H1 (cell line): ENCODE results near the gene DLG5. TPM values are rescaled to one million over a fixed set of nuclear protein-coding genes. Genes with fewer than 3 reads are reported as not detected.

Experiments
- CTCF ChIA-PET: fragments of 300-600 bp; sonication (Branson Sonifier 250); formaldehyde crosslinking; loops from one replicate; lab custom pipeline; 2021; ENCODE audit not compliant: partially characterized antibody; lab: Charles Lee
- POLR2A ChIA-PET: fragments of 300-600 bp; sonication (Branson Sonifier 250); formaldehyde crosslinking; loops from one replicate; lab custom pipeline; 2021; ENCODE audit warnings: inconsistent platforms; ENCODE audit not compliant: partially characterized antibody; lab: Charles Lee
- DNase-seq, 2 experiments: peaks; one replicate each; pipeline versions ENCODE4 v3.0.0 to v3.0.0-alpha.2; 2010 to 2022; ENCODE audit warnings: low spot score in 2 of 2, low read depth in 1 of 2, mixed read lengths in 1 of 2
- FAIRE-seq: peaks from 2 replicates; lab custom pipeline; 2011; peaks lifted over from hg19 to GRCh38; lab: Jason Lieb, UNC
- H2AFZ ChIP-seq: 2 replicates; pipeline ENCODE4 v1.8.1; 2012; ENCODE audit warnings: low read length, inconsistent platforms
- H2AK5ac ChIP-seq: 2 replicates; pipeline ENCODE4 v1.6.1; 2013; ENCODE audit warnings: low read depth, low read length
- H2BK120ac ChIP-seq: replicated peaks from 2 replicates; pipeline ENCODE3; 2013; ENCODE audit warnings: low read depth, low read length, inconsistent platforms
- H2BK12ac ChIP-seq: 2 replicates; pipeline ENCODE4 v1.6.1; 2013; ENCODE audit warnings: low read depth, low read length
- H2BK15ac ChIP-seq: 2 replicates; pipeline ENCODE4 v1.6.1; 2013; ENCODE audit warnings: low read length
- H2BK20ac ChIP-seq: 2 replicates; pipeline ENCODE4 v1.6.1; 2013; ENCODE audit warnings: low read length
- H2BK5ac ChIP-seq: 2 replicates; pipeline ENCODE4 v1.6.1; 2013; ENCODE audit warnings: low read depth, low read length
- H3K14ac ChIP-seq: 2 replicates; pipeline ENCODE4 v1.6.1; 2013; ENCODE audit warnings: inconsistent platforms; ENCODE audit not compliant: insufficient read length
- H3K18ac ChIP-seq: 2 replicates; pipeline ENCODE4 v1.6.1; 2013; ENCODE audit warnings: low read length; ENCODE audit errors: extremely low read depth
- H3K23ac ChIP-seq: 2 replicates; pipeline ENCODE4 v1.6.1; 2013; ENCODE audit warnings: inconsistent platforms; ENCODE audit not compliant: insufficient read length
- H3K23me2 ChIP-seq: 2 replicates; pipeline ENCODE4 v1.6.1; 2013; ENCODE audit warnings: low read depth, low read length
- H3K27ac ChIP-seq: 2 replicates; pipeline ENCODE4 v1.6.1; 2011; ENCODE audit warnings: low read depth, low read length, inconsistent platforms
- H3K27me3 ChIP-seq, 4 experiments: replicated peaks in 1 of 4; 1 replicate in 1 of 4; 2 replicates in 3 of 4; pipeline versions ENCODE4 v1.6.1 to v1.8.1; 2011 to 2013; ENCODE audit warnings: low read length in 3 of 4, mild to moderate bottlenecking in 3 of 4, inconsistent platforms in 2 of 4, mixed read lengths in 2 of 4, moderate library complexity in 1 of 4; ENCODE audit not compliant: control insufficient read depth in 3 of 4, insufficient read depth in 3 of 4; ENCODE audit errors: extremely low read depth in 1 of 4
- H3K36me3 ChIP-seq, 4 experiments: 2 replicates each; pipeline versions ENCODE4 v1.6.1 to v1.8.1; 2011 to 2013; ENCODE audit warnings: mild to moderate bottlenecking in 4 of 4, low read length in 3 of 4, moderate library complexity in 2 of 4, control low read depth in 1 of 4, inconsistent platforms in 1 of 4; ENCODE audit not compliant: insufficient read depth in 4 of 4, control insufficient read depth in 2 of 4
- H3K4ac ChIP-seq: replicated peaks from 2 replicates; pipeline ENCODE3; 2013; ENCODE audit warnings: low read length, low read depth, mixed read lengths, inconsistent platforms; ENCODE audit not compliant: insufficient read length
- H3K4me1 ChIP-seq, 4 experiments: replicated peaks in 1 of 4; 1 replicate in 1 of 4; 2 replicates in 3 of 4; pipeline versions ENCODE4 v1.6.1 to v1.8.1; 2011 to 2013; ENCODE audit warnings: low read length in 3 of 4, inconsistent platforms in 2 of 4, mixed read lengths in 1 of 4; ENCODE audit not compliant: insufficient read depth in 4 of 4, control insufficient read depth in 3 of 4
- H3K4me2 ChIP-seq, 2 experiments: 2 replicates each; pipeline versions ENCODE4 v1.6.1 to v1.8.1; 2011 to 2013; ENCODE audit warnings: low read depth in 2 of 2, low read length in 2 of 2, control low read depth in 1 of 2, inconsistent platforms in 1 of 2, mild to moderate bottlenecking in 1 of 2; ENCODE audit not compliant: insufficient read depth in 1 of 2
- H3K4me3 ChIP-seq, 4 experiments: fragments of 200-600, 300-600 bp in 1 of 4; sonication (generic), shearing (Covaris generic), sonication (Bioruptor Twin) in 1 of 4; 2 replicates each; pipeline versions ENCODE4 v1.5.1 to v1.8.1; 2011 to 2016; ENCODE audit warnings: low read length in 4 of 4, low read depth in 3 of 4, control low read depth in 2 of 4, inconsistent platforms in 2 of 4, mild to moderate bottlenecking in 2 of 4, mixed read lengths in 1 of 4, moderate library complexity in 1 of 4; ENCODE audit not compliant: insufficient read depth in 2 of 4; ENCODE audit errors: extremely low read depth in 1 of 4
- H3K56ac ChIP-seq: replicated peaks from 2 replicates; pipeline ENCODE3; 2013; ENCODE audit warnings: low read depth, mild to moderate bottlenecking, mixed read lengths, low read length, inconsistent platforms; ENCODE audit not compliant: insufficient read length
- H3K79me1 ChIP-seq: 2 replicates; pipeline ENCODE4 v1.6.1; 2013; ENCODE audit warnings: low read depth, low read length, control low read depth
- H3K79me2 ChIP-seq, 2 experiments: 2 replicates each; pipeline versions ENCODE4 v1.6.1 to v1.8.1; 2012 to 2013; ENCODE audit warnings: low read length in 2 of 2, mild to moderate bottlenecking in 2 of 2, inconsistent platforms in 1 of 2; ENCODE audit not compliant: insufficient read depth in 2 of 2, control insufficient read depth in 1 of 2
- H3K9ac ChIP-seq, 4 experiments: replicated peaks in 1 of 4; 1 replicate in 1 of 4; 2 replicates in 3 of 4; pipeline versions ENCODE4 v1.6.1 to v1.8.1; 2011 to 2013; ENCODE audit warnings: low read depth in 3 of 4, low read length in 3 of 4, control low read depth in 2 of 4, mild to moderate bottlenecking in 2 of 4, moderate library complexity in 2 of 4, inconsistent platforms in 1 of 4; ENCODE audit errors: extremely low read depth in 1 of 4
- H3K9me3 ChIP-seq, 2 experiments: 2 replicates each; pipeline versions ENCODE4 v1.6.1 to v1.8.1; 2012 to 2013; ENCODE audit warnings: mild to moderate bottlenecking in 2 of 2, moderate library complexity in 2 of 2, control low read depth in 1 of 2, inconsistent platforms in 1 of 2, low read depth in 1 of 2, low read length in 1 of 2, mixed read lengths in 1 of 2; ENCODE audit not compliant: insufficient read depth in 2 of 2
- H4K20me1 ChIP-seq, 2 experiments: replicated peaks in 1 of 2; 2 replicates each; pipeline versions ENCODE3 to v1.8.1; 2011 to 2013; ENCODE audit warnings: inconsistent platforms in 2 of 2, low read length in 2 of 2, mild to moderate bottlenecking in 1 of 2; ENCODE audit not compliant: insufficient read depth in 2 of 2, control insufficient read depth in 1 of 2
- H4K5ac ChIP-seq: 2 replicates; pipeline ENCODE4 v1.6.1; 2013; ENCODE audit warnings: low read length, low read depth, mixed read lengths, inconsistent platforms; ENCODE audit not compliant: insufficient read length
- H4K8ac ChIP-seq: 2 replicates; pipeline ENCODE4 v1.8.0; 2013; ENCODE audit warnings: mild to moderate bottlenecking, moderate library complexity, low read length, inconsistent platforms; ENCODE audit not compliant: insufficient read depth; ENCODE audit errors: extremely low read depth
- H4K91ac ChIP-seq: replicated peaks from 2 replicates; pipeline ENCODE3; 2013; ENCODE audit warnings: low read length, mixed read lengths, inconsistent platforms; ENCODE audit not compliant: insufficient read length
- ATF2 ChIP-seq: IDR thresholded peaks from 2 replicates; pipeline ENCODE4 v1.6.1; 2012; ENCODE audit warnings: low read length, inconsistent platforms
- CBX5 ChIP-seq: fragments of 300-800, 300-1000 bp; sonication (generic); IDR thresholded peaks from 2 replicates; pipeline ENCODE4 v1.7.1; 2016; ENCODE audit warnings: antibody characterized with exemption, low read length, low read depth
- EP300 ChIP-seq, 2 experiments: IDR thresholded peaks; 1 replicate in 1 of 2; 2 replicates in 1 of 2; pipeline ENCODE4 v1.6.1; 2011 to 2012; ENCODE audit warnings: low read depth in 2 of 2, low read length in 2 of 2, mild to moderate bottlenecking in 2 of 2, borderline replicate concordance in 1 of 2, inconsistent platforms in 1 of 2, moderate library complexity in 1 of 2
- FOSL1 ChIP-seq: IDR thresholded peaks from 2 replicates; pipeline ENCODE4 v1.6.1; 2011; ENCODE audit warnings: mild to moderate bottlenecking, low read depth, low read length, moderate library complexity; ENCODE audit not compliant: insufficient read depth
- GABPA ChIP-seq: IDR thresholded peaks from 2 replicates; pipeline ENCODE4 v1.6.1; 2011; ENCODE audit warnings: mild to moderate bottlenecking, low read length, moderate library complexity, borderline replicate concordance; ENCODE audit not compliant: insufficient read depth
- JUN ChIP-seq: IDR thresholded peaks from 2 replicates; pipeline ENCODE4 v1.6.1; 2011; ENCODE audit warnings: low read depth, mild to moderate bottlenecking, improper control_type of control experiment, low read length
- MAFK ChIP-seq: IDR thresholded peaks from 2 replicates; pipeline ENCODE4 v1.6.1; 2012; ENCODE audit warnings: low read depth, mild to moderate bottlenecking, improper control_type of control experiment, low read length
- NRF1 ChIP-seq: IDR thresholded peaks from 2 replicates; pipeline ENCODE4 v1.6.1; 2011; ENCODE audit warnings: mild to moderate bottlenecking, low read depth, low read length, improper control_type of control experiment
- POLR2A ChIP-seq, 2 experiments: IDR thresholded peaks; 1 replicate in 1 of 2; 2 replicates in 1 of 2; pipeline ENCODE4 v1.6.1; 2011; ENCODE audit warnings: low read depth in 2 of 2, low read length in 2 of 2, mild to moderate bottlenecking in 2 of 2; ENCODE audit errors: control extremely low read depth in 1 of 2
- RAD21 ChIP-seq, 2 experiments: IDR thresholded peaks in 1 of 2; conservative IDR thresholded peaks in 1 of 2; 2 replicates each; pipeline ENCODE4 v1.6.1; 2011; ENCODE audit warnings: low read depth in 2 of 2, low read length in 2 of 2, improper control_type of control experiment in 1 of 2, inconsistent platforms in 1 of 2, mild to moderate bottlenecking in 1 of 2, moderate library complexity in 1 of 2
- SIX5 ChIP-seq: IDR thresholded peaks from 2 replicates; pipeline ENCODE4 v1.6.1; 2011; ENCODE audit warnings: mild to moderate bottlenecking, low read depth, low read length
- SP2 ChIP-seq: IDR thresholded peaks from 2 replicates; pipeline ENCODE4 v1.6.1; 2012; ENCODE audit warnings: mild to moderate bottlenecking, low read length, inconsistent platforms
- WGBS, 2 experiments: shearing (Covaris generic) in 1 of 2; methylation state at CpG; one replicate each; pipeline versions ENCODE4 v1.1.6 to v1.1.7; 2013 to 2015; ENCODE audit warnings: low lambda C conversion rate in 2 of 2, mixed read lengths in 2 of 2, inconsistent platforms in 1 of 2, low coverage in 1 of 2, missing lambda C conversion rate in 1 of 2; ENCODE audit not compliant: insufficient replicate concordance in 2 of 2, insufficient coverage in 1 of 2, insufficient read length in 1 of 2; ENCODE audit errors: extremely low coverage in 1 of 2, missing lambda C conversion rate in 1 of 2; 5-methylcytosine and 5-hydroxymethylcytosine counted together
- polyA plus RNA-seq, 7 experiments: library from polyadenylated mRNA; depleted of rRNA in 3 of 7; stranded (reverse) in 5 of 7; unstranded in 2 of 7; fragments of >200 nt in 5 of 7; fragments of 200-250 nt in 2 of 7; gene quantifications; 1 replicate in 5 of 7; 2 replicates in 1 of 7; 4 replicates in 1 of 7; pipeline versions ENCODE4 v1.2.1 to v1.2.3, GENCODE V29; 2011 to 2013; ENCODE audit warnings: missing spikeins in 2 of 7, mixed read lengths in 2 of 7
- total RNA-seq: library from RNA; stranded (reverse); fragmentation: NEBNext Ultra II Directional; extraction: Animal tissue kit (Norgen Biotek cat#: 25700); gene quantifications from 2 replicates; pipeline ENCODE4 v1.2.1, GENCODE V29; 2021

Gene DLG5
- total and polyA plus RNA-seq, 2 of the 8 experiments (the other 6 are each of a cell fraction or from before 2014, with no cell fraction given), result 15.6 to 71.4 TPM

GRCh38 chr10:77800738-77801266, 125.8 kb downstream of the DLG5 start:
- peaks cover 4 to 14% (median 8%) of the 10 kb centered on the region in 4 experiments; a peak in 5 of 7 replicates for H3K4me1 ChIP-seq
- no peak overlapping the region for H3K23ac ChIP-seq
- H3K18ac ChIP-seq, result no peak overlapping the region; the same call in 1 of the 2 replicates
- no peak overlapping the region for H3K4me3 ChIP-seq
- no peak overlapping the region for H3K4ac ChIP-seq
- H2BK20ac ChIP-seq, result no peak overlapping the region
- H4K8ac ChIP-seq, result no peak overlapping the region
- no peak overlapping the region for H3K14ac ChIP-seq
- no peaks in the 10 kb centered on the region for H4K20me1 ChIP-seq
- no peaks in the 10 kb centered on the region for H3K9me3 ChIP-seq
- no peak overlapping the region for H3K27ac ChIP-seq
- no peaks in the 10 kb centered on the region; the same call in 1 of the 2 replicates for H3K79me1 ChIP-seq
- POLR2A ChIA-PET, result no interaction called here
- H2BK12ac ChIP-seq, result peak overlapping the region; percentile 68; the same call in 1 of the 2 replicates
- no peaks in the 10 kb centered on the region for H3K23me2 ChIP-seq
- no peak overlapping the region for H3K56ac ChIP-seq
- no peak overlapping the region for H2BK120ac ChIP-seq
- H3K9ac ChIP-seq, result no peak overlapping the region
- no peaks in the 10 kb centered on the region for H3K79me2 ChIP-seq
- peak overlapping the region; percentile 75 for H4K91ac ChIP-seq
- no peak for DNase-seq
- no peak overlapping the region for H2BK5ac ChIP-seq
- H2AK5ac ChIP-seq, result 0 out of 2 replicates have a peak overlapping the region, but pooled peaks have one; percentile 53
- CTCF ChIA-PET, result no interaction called here
- no peaks in the 10 kb centered on the region for H3K27me3 ChIP-seq
- H2BK15ac ChIP-seq, result no peak overlapping the region
- 90% methylated on average over 5 of the region's 5 CpGs; no CpG with 5 or more reads in 1 of the 2 experiments for WGBS, 2 experiments
- H3K4me2 ChIP-seq, result peak overlapping the region in 1 of 2 experiments; percentile 56; a peak in 1 of 4 replicates
- H3K36me3 ChIP-seq, result peaks cover 5 to 33% (median 13%) of the 10 kb centered on the region in 4 experiments; a peak in 6 of 8 replicates
- FAIRE-seq, result no peak
- no peak overlapping the region for H2AFZ ChIP-seq
- H4K5ac ChIP-seq, result no peak overlapping the region
- TF ChIP-seq NRF1 (no peak), ATF2 (no peak), POLR2A (IDR thresholded peaks at IDR 0.05; ENCODE audit: control extremely low read depth in 1 of 2, low read depth in 2 of 2, low read length in 2 of 2) (no peak), CBX5 (no peak), MAFK (no peak), FOSL1 (no peak), GABPA (no peak), SP2 (no peak), SIX5 (no peak), JUN (no peak), EP300 (IDR thresholded peaks at IDR 0.05; ENCODE audit: borderline replicate concordance in 1 of 2, low read depth in 2 of 2, low read length in 2 of 2) (no peak), RAD21 (IDR thresholded peaks at IDR 0.05 in 1 of 2, conservative IDR thresholded peaks at IDR 0.05 in 1 of 2; ENCODE audit: low read depth in 2 of 2, low read length in 2 of 2) (no peak)
